GM23338 (cell line): ENCODE data around the gene DGCR8. TPM values are rescaled to one million over a fixed set of nuclear protein-coding genes. Genes with fewer than 3 reads are reported as not detected.
A peak's percentile ranks its signal among the peaks of the same experiment; 100 is the strongest.

Source experiments
- ATAC-seq: fragments of 200-7000 bp; cut with Tn5 transposase; 3 replicates; pipeline ENCODE4 v1.9.1; 2020
- DNase-seq: peaks from one replicate; pipeline ENCODE4 v3.0.0-alpha.2; 2015; ENCODE audit warnings: low spot score
- H2AFZ ChIP-seq: fragments of 200-600 bp; sonication (generic); 2 replicates; pipeline ENCODE4 v1.8.0; 2016; ENCODE audit warnings: antibody characterized with exemption, mild to moderate bottlenecking, moderate library complexity
- H3F3A ChIP-seq: fragments of 200-600 bp; sonication (generic); replicated peaks from 2 replicates; pipeline ENCODE4 v1.8.0; 2017; ENCODE audit warnings: antibody characterized with exemption, mixed run types, low read depth
- H3K27ac ChIP-seq: fragments of 200-600 bp; sonication (generic); 2 replicates; pipeline ENCODE4 v1.6.1; 2016; ENCODE audit warnings: low read depth
- H3K27me3 ChIP-seq: fragments of 200-600 bp; sonication (generic); 2 replicates; pipeline ENCODE4 v1.8.0; 2016; ENCODE audit warnings: mild to moderate bottlenecking, mixed run types, moderate library complexity; ENCODE audit not compliant: insufficient read depth
- H3K36me3 ChIP-seq: fragments of 200-600 bp; sonication (generic); 2 replicates; pipeline ENCODE4 v1.8.0; 2016; ENCODE audit warnings: mild to moderate bottlenecking; ENCODE audit not compliant: insufficient read depth
- H3K4me1 ChIP-seq: fragments of 200-600 bp; sonication (generic); 2 replicates; pipeline ENCODE4 v1.8.0; 2016; ENCODE audit warnings: mild to moderate bottlenecking, moderate library complexity; ENCODE audit not compliant: insufficient read depth
- H3K4me2 ChIP-seq: fragments of 200-600 bp; sonication (generic); 2 replicates; pipeline ENCODE4 v1.7.1; 2017; ENCODE audit warnings: mixed run types
- H3K4me3 ChIP-seq: fragments of 200-600 bp; sonication (generic); 2 replicates; pipeline ENCODE4 v1.6.1; 2016; ENCODE audit warnings: mixed run types
- H3K79me2 ChIP-seq: fragments of 200-600 bp; sonication (generic); replicated peaks from 2 replicates; pipeline ENCODE4 v1.8.0; 2017; ENCODE audit warnings: mild to moderate bottlenecking; ENCODE audit not compliant: insufficient read depth
- H3K9me2 ChIP-seq: fragments of 200-600 bp; sonication (generic); 2 replicates; pipeline ENCODE4 v1.8.0; 2017; ENCODE audit not compliant: insufficient read depth
- H4K20me1 ChIP-seq: fragments of 200-600 bp; sonication (generic); replicated peaks from 2 replicates; pipeline ENCODE4 v1.8.0; 2017; ENCODE audit warnings: mild to moderate bottlenecking; ENCODE audit not compliant: insufficient read depth
- H3K27ac Mint-ChIP-seq: 2 replicates; pipeline ENCODE4 v1.8.0; 2020; ENCODE audit warnings: inconsistent platforms, mild to moderate bottlenecking, moderate library complexity, mixed read lengths
- H3K27me3 Mint-ChIP-seq: 3 replicates; pipeline ENCODE4 v1.8.0; 2022; ENCODE audit warnings: low read depth, mild to moderate bottlenecking, moderate library complexity, mixed read lengths, inconsistent platforms; ENCODE audit not compliant: insufficient read depth, poor library complexity
- H3K36me3 Mint-ChIP-seq: 3 replicates; pipeline ENCODE4 v1.8.0; 2021; ENCODE audit warnings: low read depth, mild to moderate bottlenecking, inconsistent platforms, moderate library complexity, mixed read lengths
- H3K4me1 Mint-ChIP-seq: 3 replicates; pipeline ENCODE4 v1.8.0; 2020; ENCODE audit warnings: mild to moderate bottlenecking, inconsistent platforms, mixed read lengths
- H3K4me3 Mint-ChIP-seq: 3 replicates; pipeline ENCODE4 v1.8.0; 2021; ENCODE audit warnings: moderate library complexity, mild to moderate bottlenecking, inconsistent platforms, mixed read lengths
- H3K9me3 Mint-ChIP-seq: 3 replicates; pipeline ENCODE4 v1.8.0; 2020; ENCODE audit warnings: moderate library complexity, mild to moderate bottlenecking, inconsistent platforms, mixed read lengths
- CREB1 ChIP-seq: fragments of 250-450 bp; sonication (Bioruptor Pico); IDR thresholded peaks from 2 replicates; pipeline ENCODE4 v1.5.0; 2020; ENCODE audit warnings: low read depth, mild to moderate bottlenecking, moderate library complexity
- EZH2 ChIP-seq: fragments of 200-600 bp; sonication (generic); IDR thresholded peaks from one replicate; pipeline ENCODE4 v1.8.0; 2017; ENCODE audit warnings: antibody characterized with exemption, mild to moderate bottlenecking, low read depth; ENCODE audit not compliant: unreplicated experiment
- EZH2phosphoT487 ChIP-seq: fragments of 200-600 bp; sonication (generic); IDR thresholded peaks from one replicate; pipeline ENCODE4 v1.8.1; 2018; ENCODE audit warnings: antibody characterized with exemption; ENCODE audit not compliant: unreplicated experiment
- NANOG ChIP-seq: IDR thresholded peaks from 2 replicates; pipeline ENCODE4 v1.6.1; 2016; ENCODE audit warnings: antibody characterized with exemption, borderline replicate concordance
- POLR2AphosphoS5 ChIP-seq: IDR thresholded peaks from 2 replicates; pipeline ENCODE4 v1.6.1; 2016; ENCODE audit warnings: antibody characterized with exemption, low read depth
- STAT1 ChIP-seq: IDR thresholded peaks from one replicate; pipeline ENCODE4 v1.6.1; 2016; ENCODE audit warnings: antibody characterized with exemption; ENCODE audit not compliant: unreplicated experiment
- polyA plus RNA-seq: library from polyadenylated mRNA; unstranded; fragments of >200 nt; fragmentation: Nextera tagmentation; extraction: Ambion mirVana; gene quantifications from 2 replicates; pipeline ENCODE4 v1.2.1, GENCODE V29; 2016
- total RNA-seq: library from RNA; depleted of rRNA; stranded (reverse); fragments of >200 nt; shearing (Covaris generic); gene quantifications from 2 replicates; pipeline ENCODE4 v1.2.3, GENCODE V29; 2014
- TF ChIP-seq, protein P1 (sequence below): IDR thresholded peaks from 2 replicates; pipeline ENCODE4 v1.6.1; 2016; ENCODE audit warnings: antibody characterized with exemption
- TF ChIP-seq, protein P2 (sequence below): IDR thresholded peaks from one replicate; pipeline ENCODE4 v1.6.1; 2018; ENCODE audit warnings: antibody characterized with exemption; ENCODE audit not compliant: unreplicated experiment
- TF ChIP-seq, protein P3 (sequence below), 2 experiments: fragments of 200-600 bp in 1 of 2; sonication (generic) in 1 of 2; conservative IDR thresholded peaks; 2 replicates each; pipeline versions ENCODE4 v1.5.1 to v1.6.1; 2016 to 2017; ENCODE audit warnings: antibody characterized with exemption in 2 of 2, low read depth in 2 of 2, mild to moderate bottlenecking in 2 of 2, moderate library complexity in 1 of 2

DGCR8 gene
- total and polyA plus RNA-seq, 2 experiments from 2014 or later, result 12.2 to 48.9 TPM

DNA sequence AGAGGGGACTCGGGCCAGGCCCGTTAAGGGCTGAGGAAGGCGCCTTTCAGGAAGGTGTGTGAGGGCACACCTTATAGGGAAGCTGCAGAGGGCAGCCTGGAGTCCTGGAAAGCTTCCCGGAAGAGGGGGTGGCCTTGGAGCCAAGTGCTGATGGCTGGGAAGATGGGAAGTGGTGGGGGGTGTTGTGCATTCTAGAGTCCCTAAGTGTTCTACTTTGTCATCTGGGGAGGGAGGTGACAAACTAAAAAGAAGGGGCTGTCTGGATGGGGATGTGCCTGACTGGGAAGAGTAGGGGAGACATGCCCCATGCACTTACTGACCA lies 58.3 kb downstream of the DGCR8 start:
- H3K27me3 ChIP-seq, result no peaks in the 10 kb centered on the region
- peak; percentile 52 for ATAC-seq
- no peak overlapping the region for H3K27ac ChIP-seq
- Mint-ChIP-seq H3K4me3 (no peak overlapping the region), H3K36me3 (no peaks in the 10 kb centered on the region), H3K27ac (no peak overlapping the region; the same call in 1 of the 2 replicates), H3K27me3 (peaks cover 13% of the 10 kb centered on the region), H3K4me1 (no peaks in the 10 kb centered on the region), H3K9me3 (no peaks in the 10 kb centered on the region)
- H3K79me2 ChIP-seq, result peaks cover 25% of the 10 kb centered on the region
- H4K20me1 ChIP-seq, result no peaks in the 10 kb centered on the region; the same call in 1 of the 2 replicates
- H2AFZ ChIP-seq, result no peak overlapping the region
- DNase-seq, result no peak
- no peak for TF ChIP-seq POLR2AphosphoS5
- no peak for TF ChIP-seq CREB1 (CRISPR knock-in tag)
- TF ChIP-seq, protein P1, sequence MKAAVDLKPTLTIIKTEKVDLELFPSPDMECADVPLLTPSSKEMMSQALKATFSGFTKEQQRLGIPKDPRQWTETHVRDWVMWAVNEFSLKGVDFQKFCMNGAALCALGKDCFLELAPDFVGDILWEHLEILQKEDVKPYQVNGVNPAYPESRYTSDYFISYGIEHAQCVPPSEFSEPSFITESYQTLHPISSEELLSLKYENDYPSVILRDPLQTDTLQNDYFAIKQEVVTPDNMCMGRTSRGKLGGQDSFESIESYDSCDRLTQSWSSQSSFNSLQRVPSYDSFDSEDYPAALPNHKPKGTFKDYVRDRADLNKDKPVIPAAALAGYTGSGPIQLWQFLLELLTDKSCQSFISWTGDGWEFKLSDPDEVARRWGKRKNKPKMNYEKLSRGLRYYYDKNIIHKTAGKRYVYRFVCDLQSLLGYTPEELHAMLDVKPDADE, result no peak
- TF ChIP-seq, protein P2, sequence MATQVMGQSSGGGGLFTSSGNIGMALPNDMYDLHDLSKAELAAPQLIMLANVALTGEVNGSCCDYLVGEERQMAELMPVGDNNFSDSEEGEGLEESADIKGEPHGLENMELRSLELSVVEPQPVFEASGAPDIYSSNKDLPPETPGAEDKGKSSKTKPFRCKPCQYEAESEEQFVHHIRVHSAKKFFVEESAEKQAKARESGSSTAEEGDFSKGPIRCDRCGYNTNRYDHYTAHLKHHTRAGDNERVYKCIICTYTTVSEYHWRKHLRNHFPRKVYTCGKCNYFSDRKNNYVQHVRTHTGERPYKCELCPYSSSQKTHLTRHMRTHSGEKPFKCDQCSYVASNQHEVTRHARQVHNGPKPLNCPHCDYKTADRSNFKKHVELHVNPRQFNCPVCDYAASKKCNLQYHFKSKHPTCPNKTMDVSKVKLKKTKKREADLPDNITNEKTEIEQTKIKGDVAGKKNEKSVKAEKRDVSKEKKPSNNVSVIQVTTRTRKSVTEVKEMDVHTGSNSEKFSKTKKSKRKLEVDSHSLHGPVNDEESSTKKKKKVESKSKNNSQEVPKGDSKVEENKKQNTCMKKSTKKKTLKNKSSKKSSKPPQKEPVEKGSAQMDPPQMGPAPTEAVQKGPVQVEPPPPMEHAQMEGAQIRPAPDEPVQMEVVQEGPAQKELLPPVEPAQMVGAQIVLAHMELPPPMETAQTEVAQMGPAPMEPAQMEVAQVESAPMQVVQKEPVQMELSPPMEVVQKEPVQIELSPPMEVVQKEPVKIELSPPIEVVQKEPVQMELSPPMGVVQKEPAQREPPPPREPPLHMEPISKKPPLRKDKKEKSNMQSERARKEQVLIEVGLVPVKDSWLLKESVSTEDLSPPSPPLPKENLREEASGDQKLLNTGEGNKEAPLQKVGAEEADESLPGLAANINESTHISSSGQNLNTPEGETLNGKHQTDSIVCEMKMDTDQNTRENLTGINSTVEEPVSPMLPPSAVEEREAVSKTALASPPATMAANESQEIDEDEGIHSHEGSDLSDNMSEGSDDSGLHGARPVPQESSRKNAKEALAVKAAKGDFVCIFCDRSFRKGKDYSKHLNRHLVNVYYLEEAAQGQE, result no peak
- TF ChIP-seq NANOG, result no peak
- no peak for TF ChIP-seq EZH2phosphoT487
- no peak for TF ChIP-seq STAT1
- TF ChIP-seq, protein P3, sequence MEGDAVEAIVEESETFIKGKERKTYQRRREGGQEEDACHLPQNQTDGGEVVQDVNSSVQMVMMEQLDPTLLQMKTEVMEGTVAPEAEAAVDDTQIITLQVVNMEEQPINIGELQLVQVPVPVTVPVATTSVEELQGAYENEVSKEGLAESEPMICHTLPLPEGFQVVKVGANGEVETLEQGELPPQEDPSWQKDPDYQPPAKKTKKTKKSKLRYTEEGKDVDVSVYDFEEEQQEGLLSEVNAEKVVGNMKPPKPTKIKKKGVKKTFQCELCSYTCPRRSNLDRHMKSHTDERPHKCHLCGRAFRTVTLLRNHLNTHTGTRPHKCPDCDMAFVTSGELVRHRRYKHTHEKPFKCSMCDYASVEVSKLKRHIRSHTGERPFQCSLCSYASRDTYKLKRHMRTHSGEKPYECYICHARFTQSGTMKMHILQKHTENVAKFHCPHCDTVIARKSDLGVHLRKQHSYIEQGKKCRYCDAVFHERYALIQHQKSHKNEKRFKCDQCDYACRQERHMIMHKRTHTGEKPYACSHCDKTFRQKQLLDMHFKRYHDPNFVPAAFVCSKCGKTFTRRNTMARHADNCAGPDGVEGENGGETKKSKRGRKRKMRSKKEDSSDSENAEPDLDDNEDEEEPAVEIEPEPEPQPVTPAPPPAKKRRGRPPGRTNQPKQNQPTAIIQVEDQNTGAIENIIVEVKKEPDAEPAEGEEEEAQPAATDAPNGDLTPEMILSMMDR (conservative IDR thresholded peaks at IDR 0.05; ENCODE audit: low read depth in 2 of 2), result no peak
- TF ChIP-seq EZH2, result no peak
- H3K9me2 ChIP-seq, result no peaks in the 10 kb centered on the region
- no peak overlapping the region for H3K4me2 ChIP-seq
- no peaks in the 10 kb centered on the region for H3K4me1 ChIP-seq
- no peaks in the 10 kb centered on the region for H3K36me3 ChIP-seq
- no peaks in the 10 kb centered on the region for H3F3A ChIP-seq
- H3K4me3 ChIP-seq, result no peak overlapping the region

DNA sequence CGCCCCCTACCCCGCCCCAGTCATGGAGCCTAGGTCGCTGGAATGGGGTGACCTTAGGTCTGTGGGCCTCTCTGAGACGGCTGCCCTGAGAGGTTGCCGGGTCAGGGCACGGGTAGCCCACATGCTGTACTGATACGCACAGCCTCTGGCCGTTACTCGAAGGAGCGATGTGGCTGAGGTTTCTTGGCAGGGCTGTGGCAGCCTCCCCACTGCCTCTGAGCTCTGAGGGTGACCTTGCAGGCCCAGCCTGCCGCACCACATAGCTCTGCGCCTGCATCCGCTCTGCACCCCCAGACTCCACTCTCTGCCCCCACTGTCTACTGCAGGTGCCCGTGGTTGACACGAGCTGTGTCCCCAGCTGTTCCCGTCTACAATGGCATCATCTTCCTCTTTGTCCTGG lies 58.8 kb downstream of the DGCR8 start:
- Histone ChIP-seq H2AFZ (no peak overlapping the region), H3K9me2 (no peaks in the 10 kb centered on the region), H3F3A (no peaks in the 10 kb centered on the region), H3K4me2 (no peak overlapping the region), H3K4me3 (no peak overlapping the region), H3K4me1 (no peaks in the 10 kb centered on the region), H3K27ac (no peak overlapping the region), H3K79me2 (peaks cover 24% of the 10 kb centered on the region), H3K36me3 (no peaks in the 10 kb centered on the region), H4K20me1 (no peaks in the 10 kb centered on the region; the same call in 1 of the 2 replicates), H3K27me3 (no peaks in the 10 kb centered on the region)
- ATAC-seq (no peak), DNase-seq (no peak)
- H3K36me3 Mint-ChIP-seq, result no peaks in the 10 kb centered on the region
- H3K27ac Mint-ChIP-seq, result no peak overlapping the region
- no peaks in the 10 kb centered on the region for H3K9me3 Mint-ChIP-seq
- H3K4me3 Mint-ChIP-seq, result no peak overlapping the region
- H3K4me1 Mint-ChIP-seq, result no peaks in the 10 kb centered on the region
- peaks cover 11% of the 10 kb centered on the region for H3K27me3 Mint-ChIP-seq
- TF ChIP-seq, protein P2, result no peak
- no peak for TF ChIP-seq CREB1 (CRISPR knock-in tag)
